GM19193 (cell line): Measurements from ENCODE around the gene S100A2.

Source experiments
- POLR2A ChIP-seq: IDR thresholded peaks from 4 replicates; pipeline ENCODE4 v1.6.1; 2011; ENCODE audit not compliant: insufficient read depth, insufficient read length; ENCODE audit errors: extremely low read depth

S100A2 gene

GRCh38 chr1:153565529-153566374, at the start of gene S100A2:
TSS of gene S100A2 (minus strand) at chr1:153565844. CDS start at chr1:153563877, 1,967 bp downstream.
- TF ChIP-seq POLR2A = peak; percentile 25

GRCh38 chr1:153615406-153615805, 49.8 kb upstream of the S100A2 start:
- no peak for TF ChIP-seq POLR2A

GRCh38 chr1:153614906-153615305, 49.3 kb upstream of the S100A2 start:
- no peak for TF ChIP-seq POLR2A

GRCh38 chr1:153614189-153614900, 48.7 kb upstream of the S100A2 start:
- TF ChIP-seq POLR2A = no peak

GRCh38 chr1:153613406-153613805, 47.8 kb upstream of the S100A2 start:
- no peak for TF ChIP-seq POLR2A

GRCh38 chr1:153612755-153613331, 47.2 kb upstream of the S100A2 start, which contains the start of gene S100A16:
TSS of gene S100A16 (minus strand) at chr1:153613137. CDS start at chr1:153608151, 4,986 bp downstream.
- no peak for TF ChIP-seq POLR2A

GRCh38 chr1:153612111-153612754, 46.6 kb upstream of the S100A2 start:
- TF ChIP-seq POLR2A = no peak

GRCh38 chr1:153611356-153611755, 45.7 kb upstream of the S100A2 start:
- no peak for TF ChIP-seq POLR2A

GRCh38 chr1:153610811-153611301, 45.2 kb upstream of the S100A2 start:
- no peak for TF ChIP-seq POLR2A

- no peak for TF ChIP-seq POLR2A
Measured at GRCh38 chr1:153610334-153610733, 44.7 kb upstream of the S100A2 start.

GRCh38 chr1:153609585-153609907, 43.9 kb upstream of the S100A2 start:
- no peak for TF ChIP-seq POLR2A

- no peak for TF ChIP-seq POLR2A
Measured at GRCh38 chr1:153608742-153609584, 43.3 kb upstream of the S100A2 start.

GRCh38 chr1:153608089-153608682, 42.5 kb upstream of the S100A2 start:
- no peak for TF ChIP-seq POLR2A

GRCh38 chr1:153607381-153607780, 41.7 kb upstream of the S100A2 start:
- no peak for TF ChIP-seq POLR2A
